ENCODE results near the gene LCORL.

- TF ChIP-seq, protein P1, sequence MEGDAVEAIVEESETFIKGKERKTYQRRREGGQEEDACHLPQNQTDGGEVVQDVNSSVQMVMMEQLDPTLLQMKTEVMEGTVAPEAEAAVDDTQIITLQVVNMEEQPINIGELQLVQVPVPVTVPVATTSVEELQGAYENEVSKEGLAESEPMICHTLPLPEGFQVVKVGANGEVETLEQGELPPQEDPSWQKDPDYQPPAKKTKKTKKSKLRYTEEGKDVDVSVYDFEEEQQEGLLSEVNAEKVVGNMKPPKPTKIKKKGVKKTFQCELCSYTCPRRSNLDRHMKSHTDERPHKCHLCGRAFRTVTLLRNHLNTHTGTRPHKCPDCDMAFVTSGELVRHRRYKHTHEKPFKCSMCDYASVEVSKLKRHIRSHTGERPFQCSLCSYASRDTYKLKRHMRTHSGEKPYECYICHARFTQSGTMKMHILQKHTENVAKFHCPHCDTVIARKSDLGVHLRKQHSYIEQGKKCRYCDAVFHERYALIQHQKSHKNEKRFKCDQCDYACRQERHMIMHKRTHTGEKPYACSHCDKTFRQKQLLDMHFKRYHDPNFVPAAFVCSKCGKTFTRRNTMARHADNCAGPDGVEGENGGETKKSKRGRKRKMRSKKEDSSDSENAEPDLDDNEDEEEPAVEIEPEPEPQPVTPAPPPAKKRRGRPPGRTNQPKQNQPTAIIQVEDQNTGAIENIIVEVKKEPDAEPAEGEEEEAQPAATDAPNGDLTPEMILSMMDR (IDR thresholded peaks at IDR 0.05), result no peak
- no peak for TF ChIP-seq POLR2A (IDR thresholded peaks at IDR 0.05)
These were observed 59.4 kb downstream of the LCORL start for GRCh38 chr4:17962171-17962570.

Measured in thyroid gland (tissue), 4 donors.